ENCODE measurements around the gene TMEM164.

The TMEM164 gene

GRCh38 chrX:110131031-110131430 is 128.1 kb downstream of the TMEM164 start:
- no peak for TF ChIP-seq CTCF (IDR thresholded peaks at IDR 0.05)
- Histone ChIP-seq H3K27ac (no peak overlapping the region), H3K4me3 (no peak overlapping the region)
- DNase-seq (ENCODE audit: low spot score) = no peak

- TF ChIP-seq CTCF (IDR thresholded peaks at IDR 0.05) = no peak
- Histone ChIP-seq H3K4me3 (no peak overlapping the region), H3K27ac (no peak overlapping the region)
Measured at GRCh38 chrX:110132450-110133114, 129.7 kb downstream of the TMEM164 start.

GRCh38 chrX:110133735-110134370 is 130.9 kb downstream of the TMEM164 start:
- Histone ChIP-seq H3K4me3 (no peak overlapping the region), H3K27ac (no peak overlapping the region)
- TF ChIP-seq CTCF (IDR thresholded peaks at IDR 0.05) = no peak
- DNase-seq (ENCODE audit: low spot score) = no peak

More at GRCh38 chrX:110132450-110133114, 129.7 kb downstream of the TMEM164 start:
- no peak for DNase-seq (ENCODE audit: low spot score)

- Histone ChIP-seq H3K4me3 (no peak overlapping the region), H3K27ac (no peak overlapping the region)
- no peak for DNase-seq (ENCODE audit: low spot score)
- no peak for TF ChIP-seq CTCF (IDR thresholded peaks at IDR 0.05)
Measured at GRCh38 chrX:110135618-110136017, 132.7 kb downstream of the TMEM164 start.

- no peak overlapping the region for H3K4me3 ChIP-seq
- DNase-seq (ENCODE audit: low spot score) = no peak
- H3K27ac ChIP-seq = no peak overlapping the region
- no peak for TF ChIP-seq CTCF (IDR thresholded peaks at IDR 0.05)
Measured at GRCh38 chrX:110136136-110136535, 133.2 kb downstream of the TMEM164 start.

GRCh38 chrX:110138557-110138956 is 135.6 kb downstream of the TMEM164 start:
- Histone ChIP-seq H3K4me3 (no peak overlapping the region), H3K27ac (no peak overlapping the region)
- TF ChIP-seq CTCF (IDR thresholded peaks at IDR 0.05) = no peak
- DNase-seq (ENCODE audit: low spot score) = no peak

GRCh38 chrX:110139172-110139571 is 136.3 kb downstream of the TMEM164 start:
- Histone ChIP-seq H3K27ac (no peak overlapping the region), H3K4me3 (no peak overlapping the region)
- no peak for DNase-seq (ENCODE audit: low spot score)
- TF ChIP-seq CTCF (IDR thresholded peaks at IDR 0.05) = no peak

Measured in coronary artery (tissue), 2 donors.